OCI-LY1 (cell line): ENCODE results near the gene AMPD3.

Experiments
- EZH2 ChIP-seq: fragments of 200-600 bp; sonication (generic), shearing (Covaris generic); IDR thresholded peaks from 2 replicates; pipeline ENCODE4 v1.8.0; 2017; ENCODE audit warnings: borderline replicate concordance, mixed run types, mild to moderate bottlenecking, antibody characterized with exemption, low read length, moderate library complexity, mixed read lengths
- TF ChIP-seq, protein P1 (sequence below): fragments of 200-600 bp; sonication (generic), shearing (Covaris generic); IDR thresholded peaks from 2 replicates; pipeline ENCODE4 v1.5.1; 2017; ENCODE audit warnings: mild to moderate bottlenecking, antibody characterized with exemption, low read length, moderate library complexity, mixed read lengths

DNA sequence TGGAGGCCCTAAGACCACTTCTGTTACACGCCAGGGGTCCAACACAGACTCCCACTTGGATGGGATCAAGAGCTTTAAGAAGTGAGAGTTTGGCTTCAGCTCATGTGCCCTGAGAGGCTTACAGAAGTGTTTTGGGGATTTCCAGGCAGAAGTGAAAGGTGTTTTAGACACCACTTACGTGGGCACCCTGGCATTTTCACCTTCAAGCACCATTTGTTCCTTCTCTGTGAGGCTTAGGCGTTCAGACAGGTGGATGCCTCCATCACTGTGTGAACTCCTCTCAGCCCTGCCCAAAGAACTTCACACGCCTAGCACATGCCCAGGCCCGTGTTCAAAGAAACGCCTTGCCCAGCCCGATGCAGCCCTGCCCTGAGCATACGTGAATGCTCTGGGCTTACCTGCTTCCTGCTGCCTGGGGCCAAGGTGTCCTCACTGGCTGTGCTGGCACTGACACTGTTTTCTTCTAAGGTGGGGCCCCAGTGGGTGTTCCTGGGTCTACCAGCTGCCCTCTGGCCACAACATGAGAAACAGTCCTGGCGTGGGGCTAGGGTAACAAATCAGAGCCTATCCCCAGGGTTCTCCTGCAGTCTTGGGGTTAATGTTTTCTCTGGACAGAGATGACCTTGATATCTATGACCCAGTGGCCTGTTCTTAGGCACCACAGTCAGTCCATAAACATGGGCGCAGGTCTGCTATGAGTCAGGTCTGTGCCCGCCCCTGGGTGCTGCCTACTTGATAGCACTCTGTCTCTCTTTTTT is 34.0 kb downstream of the AMPD3 start:
- TF ChIP-seq, protein P1, sequence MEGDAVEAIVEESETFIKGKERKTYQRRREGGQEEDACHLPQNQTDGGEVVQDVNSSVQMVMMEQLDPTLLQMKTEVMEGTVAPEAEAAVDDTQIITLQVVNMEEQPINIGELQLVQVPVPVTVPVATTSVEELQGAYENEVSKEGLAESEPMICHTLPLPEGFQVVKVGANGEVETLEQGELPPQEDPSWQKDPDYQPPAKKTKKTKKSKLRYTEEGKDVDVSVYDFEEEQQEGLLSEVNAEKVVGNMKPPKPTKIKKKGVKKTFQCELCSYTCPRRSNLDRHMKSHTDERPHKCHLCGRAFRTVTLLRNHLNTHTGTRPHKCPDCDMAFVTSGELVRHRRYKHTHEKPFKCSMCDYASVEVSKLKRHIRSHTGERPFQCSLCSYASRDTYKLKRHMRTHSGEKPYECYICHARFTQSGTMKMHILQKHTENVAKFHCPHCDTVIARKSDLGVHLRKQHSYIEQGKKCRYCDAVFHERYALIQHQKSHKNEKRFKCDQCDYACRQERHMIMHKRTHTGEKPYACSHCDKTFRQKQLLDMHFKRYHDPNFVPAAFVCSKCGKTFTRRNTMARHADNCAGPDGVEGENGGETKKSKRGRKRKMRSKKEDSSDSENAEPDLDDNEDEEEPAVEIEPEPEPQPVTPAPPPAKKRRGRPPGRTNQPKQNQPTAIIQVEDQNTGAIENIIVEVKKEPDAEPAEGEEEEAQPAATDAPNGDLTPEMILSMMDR, result no peak
- no peak for TF ChIP-seq EZH2
